Parathyroid adenoma (tissue), 2 donors: Measurements from ENCODE around the gene WNT5A.

ENCODE experiments used
- H2AFZ ChIP-seq: fragments of 300-600 bp; sonication (generic); one replicate; pipeline ENCODE4 v1.7.0; 2017; ENCODE audit warnings: antibody characterized with exemption, mild to moderate bottlenecking
- H3K27ac ChIP-seq: fragments of 300-600 bp; sonication (generic); one replicate; pipeline ENCODE4 v1.7.0; 2017
- H3K27me3 ChIP-seq: fragments of 300-600 bp; sonication (generic); one replicate; pipeline ENCODE4 v1.7.0; 2017; ENCODE audit warnings: low read length; ENCODE audit not compliant: control insufficient read depth, insufficient read depth
- H3K36me3 ChIP-seq: fragments of 300-600 bp; sonication (generic); one replicate; pipeline ENCODE4 v1.7.0; 2017; ENCODE audit warnings: low read length; ENCODE audit not compliant: control insufficient read depth, insufficient read depth
- H3K4me1 ChIP-seq: fragments of 300-600 bp; sonication (generic); one replicate; pipeline ENCODE4 v1.7.0; 2017; ENCODE audit warnings: control low read depth
- H3K4me2 ChIP-seq: fragments of 300-600 bp; sonication (generic); one replicate; pipeline ENCODE4 v1.7.0; 2017; ENCODE audit warnings: low read length
- H3K4me3 ChIP-seq: fragments of 300-600 bp; sonication (generic); one replicate; pipeline ENCODE4 v1.7.0; 2017; ENCODE audit warnings: low read depth, low read length
- H3K79me2 ChIP-seq: fragments of 300-600 bp; sonication (generic); one replicate; pipeline ENCODE4 v1.7.0; 2017; ENCODE audit warnings: control low read depth
- H3K9ac ChIP-seq: fragments of 300-600 bp; sonication (generic); one replicate; pipeline ENCODE4 v1.7.0; 2017; ENCODE audit warnings: mild to moderate bottlenecking
- H3K9me3 ChIP-seq: fragments of 300-600 bp; sonication (generic); one replicate; pipeline ENCODE4 v1.7.0; 2017; ENCODE audit warnings: low read length; ENCODE audit not compliant: control insufficient read depth
- TF ChIP-seq, protein P1 (sequence below): fragments of 300-600 bp; sonication (generic); IDR thresholded peaks from one replicate; pipeline ENCODE4 v1.7.0; 2017; ENCODE audit warnings: antibody characterized with exemption, mild to moderate bottlenecking
- donor health status: primary hyperparathyroidism.

Gene WNT5A

DNA sequence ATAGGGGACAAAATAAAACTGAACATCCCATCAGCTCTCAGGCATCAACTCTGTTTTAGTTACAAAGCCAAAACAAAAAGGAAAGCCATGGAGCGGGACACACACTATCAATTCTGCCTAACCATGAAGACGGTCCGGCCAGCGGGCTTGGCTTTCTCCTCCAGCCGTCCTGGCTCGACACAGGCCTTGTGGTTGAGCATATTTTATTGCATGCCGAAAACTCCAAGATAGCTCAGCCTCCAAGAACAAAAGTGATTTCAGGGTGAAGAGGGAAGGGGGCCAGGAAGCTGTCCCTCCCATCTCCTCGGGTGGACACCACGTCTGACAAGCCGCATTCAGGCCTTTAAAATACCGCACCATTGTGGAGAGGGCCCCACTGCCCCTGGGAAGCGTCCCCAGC lies 31.2 kb downstream of the WNT5A start:
- no peaks in the 10 kb centered on the region for H3K79me2 ChIP-seq
- no peak overlapping the region for H3K9ac ChIP-seq
- H3K4me3 ChIP-seq = no peak overlapping the region
- no peaks in the 10 kb centered on the region for H3K4me1 ChIP-seq
- no peak overlapping the region for H3K27ac ChIP-seq
- H3K27me3 ChIP-seq = no peaks in the 10 kb centered on the region
- H3K9me3 ChIP-seq = no peaks in the 10 kb centered on the region
- H3K4me2 ChIP-seq = no peak overlapping the region
- H2AFZ ChIP-seq = no peak overlapping the region
- no peaks in the 10 kb centered on the region for H3K36me3 ChIP-seq
- TF ChIP-seq, protein P1, sequence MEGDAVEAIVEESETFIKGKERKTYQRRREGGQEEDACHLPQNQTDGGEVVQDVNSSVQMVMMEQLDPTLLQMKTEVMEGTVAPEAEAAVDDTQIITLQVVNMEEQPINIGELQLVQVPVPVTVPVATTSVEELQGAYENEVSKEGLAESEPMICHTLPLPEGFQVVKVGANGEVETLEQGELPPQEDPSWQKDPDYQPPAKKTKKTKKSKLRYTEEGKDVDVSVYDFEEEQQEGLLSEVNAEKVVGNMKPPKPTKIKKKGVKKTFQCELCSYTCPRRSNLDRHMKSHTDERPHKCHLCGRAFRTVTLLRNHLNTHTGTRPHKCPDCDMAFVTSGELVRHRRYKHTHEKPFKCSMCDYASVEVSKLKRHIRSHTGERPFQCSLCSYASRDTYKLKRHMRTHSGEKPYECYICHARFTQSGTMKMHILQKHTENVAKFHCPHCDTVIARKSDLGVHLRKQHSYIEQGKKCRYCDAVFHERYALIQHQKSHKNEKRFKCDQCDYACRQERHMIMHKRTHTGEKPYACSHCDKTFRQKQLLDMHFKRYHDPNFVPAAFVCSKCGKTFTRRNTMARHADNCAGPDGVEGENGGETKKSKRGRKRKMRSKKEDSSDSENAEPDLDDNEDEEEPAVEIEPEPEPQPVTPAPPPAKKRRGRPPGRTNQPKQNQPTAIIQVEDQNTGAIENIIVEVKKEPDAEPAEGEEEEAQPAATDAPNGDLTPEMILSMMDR = no peak

DNA sequence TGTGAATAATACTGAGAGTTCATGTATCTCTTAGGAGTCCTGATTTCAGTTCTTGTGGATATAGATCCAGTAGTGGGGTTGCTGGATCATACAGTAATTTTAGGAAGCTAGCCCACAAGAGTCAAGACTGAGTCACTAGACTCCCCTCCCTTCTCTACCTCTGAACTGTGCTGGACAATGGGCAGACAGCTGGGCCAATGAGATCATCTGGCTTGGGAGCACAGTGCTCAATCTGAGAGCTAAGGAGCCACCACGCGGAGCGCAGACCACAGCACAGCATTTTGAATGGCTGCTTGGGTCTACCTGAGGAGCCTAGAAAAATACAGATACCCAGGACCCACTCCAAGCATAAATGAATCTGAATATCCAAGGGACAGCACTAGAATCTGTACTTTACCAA lies 32.5 kb downstream of the WNT5A start:
- no peak overlapping the region for H3K9ac ChIP-seq
- no peak overlapping the region for H3K4me2 ChIP-seq
- no peaks in the 10 kb centered on the region for H3K4me1 ChIP-seq
- TF ChIP-seq, protein P1 = no peak
- no peaks in the 10 kb centered on the region for H3K27me3 ChIP-seq
- no peak overlapping the region for H2AFZ ChIP-seq
- H3K4me3 ChIP-seq = no peak overlapping the region
- no peaks in the 10 kb centered on the region for H3K9me3 ChIP-seq
- H3K79me2 ChIP-seq = no peaks in the 10 kb centered on the region
- H3K36me3 ChIP-seq = no peaks in the 10 kb centered on the region
- no peak overlapping the region for H3K27ac ChIP-seq

DNA sequence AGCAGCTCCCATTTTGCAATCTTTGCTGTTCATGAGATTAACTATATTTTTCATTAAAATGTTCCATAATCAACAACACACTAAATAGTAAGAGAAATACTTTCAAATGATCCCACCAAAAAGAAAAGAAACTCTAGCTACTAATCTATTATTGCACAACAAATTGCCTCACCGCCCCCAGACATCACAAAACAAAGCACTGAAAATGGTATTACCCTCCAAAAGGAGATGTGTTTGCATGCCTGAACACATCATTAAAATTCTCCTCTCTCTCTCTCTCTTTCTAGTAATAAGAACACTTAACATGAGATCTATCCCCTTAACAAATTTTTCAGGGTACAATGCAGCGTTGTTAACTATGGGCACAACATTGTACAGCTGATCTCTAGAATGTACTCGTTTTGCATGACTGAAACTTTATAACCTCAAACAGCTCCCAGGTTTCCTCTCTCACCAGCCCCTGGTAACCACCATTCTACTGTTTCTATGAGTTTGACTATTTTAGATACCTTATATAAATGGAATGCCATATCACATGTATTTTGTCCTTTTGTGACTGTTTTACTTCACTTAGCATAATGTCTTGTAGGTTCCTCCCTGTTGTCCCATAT lies 33.1 kb downstream of the WNT5A start:
- Histone ChIP-seq H3K9ac (no peak overlapping the region), H3K4me2 (no peak overlapping the region), H3K36me3 (no peaks in the 10 kb centered on the region), H3K4me3 (no peak overlapping the region), H2AFZ (no peak overlapping the region), H3K79me2 (no peaks in the 10 kb centered on the region), H3K27ac (no peak overlapping the region), H3K4me1 (no peaks in the 10 kb centered on the region), H3K9me3 (no peaks in the 10 kb centered on the region), H3K27me3 (no peaks in the 10 kb centered on the region)
- TF ChIP-seq, protein P1 = no peak

DNA sequence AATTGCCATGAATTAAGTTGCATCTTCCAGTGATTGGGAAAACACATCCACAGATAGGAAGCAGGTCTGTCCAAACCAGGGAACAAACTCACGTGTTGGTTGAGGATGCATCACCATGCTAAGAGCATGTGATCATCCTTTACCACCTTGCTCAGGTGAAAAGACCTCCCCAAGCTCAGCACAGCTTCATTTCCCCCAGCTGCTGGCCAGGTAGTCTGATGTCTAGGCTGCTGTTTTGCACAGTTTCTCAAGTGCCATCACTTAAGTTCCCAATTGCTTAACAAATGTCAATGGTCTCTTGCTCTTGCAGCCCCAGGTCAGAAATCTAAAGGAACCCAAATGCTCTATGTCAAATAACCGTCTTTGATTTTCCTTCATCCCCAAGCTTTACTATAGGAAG lies 34.2 kb downstream of the WNT5A start:
- no peak overlapping the region for H3K4me3 ChIP-seq
- TF ChIP-seq, protein P1 = no peak
- no peak overlapping the region for H3K9ac ChIP-seq
- no peaks in the 10 kb centered on the region for H3K27me3 ChIP-seq
- H3K9me3 ChIP-seq = no peaks in the 10 kb centered on the region
- H3K4me2 ChIP-seq = no peak overlapping the region
- no peak overlapping the region for H2AFZ ChIP-seq
- no peaks in the 10 kb centered on the region for H3K79me2 ChIP-seq
- H3K36me3 ChIP-seq = no peaks in the 10 kb centered on the region
- no peaks in the 10 kb centered on the region for H3K4me1 ChIP-seq
- H3K27ac ChIP-seq = no peak overlapping the region

DNA sequence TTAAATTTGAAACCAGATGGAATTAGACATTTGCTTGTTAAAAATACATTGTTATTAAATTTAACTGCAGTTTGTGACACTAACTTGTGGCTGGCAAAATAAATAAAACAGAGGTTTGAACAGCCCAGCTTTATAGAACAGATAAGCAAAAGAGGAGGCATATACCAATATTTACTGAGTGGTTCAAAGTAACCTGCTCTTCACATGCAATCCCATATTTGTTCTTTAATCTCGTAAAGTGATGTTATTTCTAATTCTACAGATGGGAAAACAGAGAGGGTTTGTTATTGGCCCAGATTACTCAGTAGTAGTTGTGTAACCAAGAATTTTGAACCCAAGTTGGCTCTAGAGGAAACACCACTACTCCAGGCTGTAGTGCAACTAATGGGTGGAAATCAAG lies 37.6 kb downstream of the WNT5A start:
- Histone ChIP-seq H3K9ac (no peak overlapping the region), H3K4me3 (no peak overlapping the region), H2AFZ (no peak overlapping the region), H3K4me2 (no peak overlapping the region), H3K4me1 (no peaks in the 10 kb centered on the region), H3K9me3 (no peaks in the 10 kb centered on the region), H3K79me2 (no peaks in the 10 kb centered on the region), H3K27me3 (peaks cover 1% of the 10 kb centered on the region), H3K36me3 (no peaks in the 10 kb centered on the region), H3K27ac (no peak overlapping the region)
- TF ChIP-seq, protein P1 = no peak
